IMR-90 (cell line): ENCODE results near the gene PCED1A. TPM values are rescaled to one million over a fixed set of nuclear protein-coding genes. Genes with fewer than 3 reads are reported as not detected.

Experiments
- ATAC-seq: fragments of 200-7000 bp; cut with Tn5 transposase; 2 replicates; pipeline ENCODE4 v1.9.1; 2020; ENCODE audit warnings: low read depth, mild to moderate bottlenecking, moderate library complexity
- BruUV-seq: library from RNA; stranded (reverse); fragments of 400-500 nt; replicated peaks from 2 replicates; lab custom pipeline; 2021; lab: Mats Ljungman, UMichigan
- CTCF ChIA-PET: fragments of 300-600 bp; formaldehyde crosslinking; extraction: SDS; loops from one replicate; lab custom pipeline; 2021; ENCODE audit warnings: antibody characterized with exemption; lab: Yijun Ruan, JAX
- POLR2A ChIA-PET: fragments of 300-600 bp; sonication (Branson Sonifier 250); formaldehyde crosslinking; loops from one replicate; lab custom pipeline; 2022; ENCODE audit warnings: antibody characterized with exemption; ENCODE audit not compliant: unreplicated experiment; lab: Charles Lee
- DNase-seq: peaks from one replicate; pipeline ENCODE4 v3.0.0; 2013
- H2AFZ ChIP-seq: replicated peaks from 2 replicates; pipeline ENCODE3; 2013; ENCODE audit warnings: low read length, mild to moderate bottlenecking; ENCODE audit not compliant: poor library complexity
- H2AK5ac ChIP-seq: 2 replicates; pipeline ENCODE4 v1.6.1; 2013; ENCODE audit warnings: low read depth, low read length, inconsistent platforms
- H2AK9ac ChIP-seq: replicated peaks from 2 replicates; pipeline ENCODE3; 2013; ENCODE audit warnings: mild to moderate bottlenecking, low read depth, low read length, moderate library complexity; ENCODE audit not compliant: poor library complexity
- H2BK120ac ChIP-seq: 2 replicates; pipeline ENCODE4 v1.6.1; 2013; ENCODE audit warnings: low read depth, low read length, inconsistent platforms
- H2BK15ac ChIP-seq: 3 replicates; pipeline ENCODE4 v1.6.1; 2013; ENCODE audit warnings: low read depth, low read length, inconsistent platforms
- H2BK20ac ChIP-seq: 2 replicates; pipeline ENCODE4 v1.6.1; 2013; ENCODE audit warnings: low read depth, mild to moderate bottlenecking, inconsistent platforms, low read length, moderate library complexity
- H2BK5ac ChIP-seq: 2 replicates; pipeline ENCODE4 v1.6.1; 2013; ENCODE audit warnings: mild to moderate bottlenecking, low read depth, low read length, inconsistent platforms; ENCODE audit not compliant: poor library complexity, severe bottlenecking
- H3K14ac ChIP-seq: replicated peaks from 2 replicates; pipeline ENCODE4 v1.6.1; 2013; ENCODE audit warnings: low read depth, low read length, inconsistent platforms
- H3K18ac ChIP-seq: 2 replicates; pipeline ENCODE4 v1.6.1; 2013; ENCODE audit warnings: low read depth, low read length, control low read depth
- H3K23ac ChIP-seq: 2 replicates; pipeline ENCODE4 v1.6.1; 2013; ENCODE audit warnings: low read depth, low read length, inconsistent platforms
- H3K27ac ChIP-seq: 2 replicates; pipeline ENCODE4 v1.5.1; 2013; ENCODE audit warnings: mild to moderate bottlenecking, control low read depth, low read length; ENCODE audit not compliant: insufficient read depth
- H3K27me3 ChIP-seq: 2 replicates; pipeline ENCODE4 v1.6.1; 2013; ENCODE audit warnings: low read length; ENCODE audit not compliant: control insufficient read depth, insufficient read depth
- H3K36me3 ChIP-seq: 2 replicates; pipeline ENCODE4 v1.6.1; 2013; ENCODE audit warnings: low read length, mixed read lengths; ENCODE audit not compliant: control insufficient read depth, insufficient read depth
- H3K4ac ChIP-seq: 2 replicates; pipeline ENCODE4 v1.6.1; 2013; ENCODE audit warnings: low read depth, low read length, inconsistent platforms
- H3K4me1 ChIP-seq: 2 replicates; pipeline ENCODE4 v1.6.1; 2013; ENCODE audit warnings: low read length, mixed read lengths; ENCODE audit not compliant: control insufficient read depth, insufficient read depth
- H3K4me2 ChIP-seq: 2 replicates; pipeline ENCODE4 v1.6.1; 2013; ENCODE audit warnings: low read depth, mild to moderate bottlenecking, control low read depth, low read length, moderate library complexity
- H3K4me3 ChIP-seq: 2 replicates; pipeline ENCODE4 v1.5.1; 2013; ENCODE audit warnings: low read depth, mild to moderate bottlenecking, control low read depth, low read length, moderate library complexity; ENCODE audit not compliant: insufficient read depth
- H3K56ac ChIP-seq: 2 replicates; pipeline ENCODE4 v1.6.1; 2013; ENCODE audit warnings: low read length, inconsistent platforms; ENCODE audit not compliant: insufficient read depth; ENCODE audit errors: extremely low read depth
- H3K79me1 ChIP-seq, 2 experiments: 2 replicates each; pipeline ENCODE4 v1.6.1; 2013; ENCODE audit warnings: low read length in 2 of 2, inconsistent platforms in 1 of 2, low read depth in 1 of 2
- H3K9ac ChIP-seq: 2 replicates; pipeline ENCODE4 v1.6.1; 2013; ENCODE audit warnings: low read depth, low read length, control low read depth
- H3K9me1 ChIP-seq: 2 replicates; pipeline ENCODE4 v1.6.1; 2013; ENCODE audit warnings: low read length, inconsistent platforms; ENCODE audit not compliant: insufficient read depth
- H3K9me3 ChIP-seq: 2 replicates; pipeline ENCODE4 v1.6.1; 2013; ENCODE audit warnings: low read length; ENCODE audit not compliant: control insufficient read depth, insufficient read depth
- H4K20me1 ChIP-seq: 2 replicates; pipeline ENCODE4 v1.6.1; 2013; ENCODE audit warnings: low read length, inconsistent platforms; ENCODE audit not compliant: insufficient read depth
- H4K5ac ChIP-seq: 2 replicates; pipeline ENCODE4 v1.6.1; 2013; ENCODE audit warnings: mild to moderate bottlenecking, low read depth, low read length, control low read depth
- H4K8ac ChIP-seq, 2 experiments: 2 replicates each; pipeline ENCODE4 v1.6.1; 2013; ENCODE audit warnings: low read depth in 2 of 2, low read length in 2 of 2, control low read depth in 1 of 2, inconsistent platforms in 1 of 2
- H4K91ac ChIP-seq: 2 replicates; pipeline ENCODE4 v1.6.1; 2013; ENCODE audit warnings: low read depth, low read length, inconsistent platforms; ENCODE audit not compliant: insufficient read depth
- BHLHE40 ChIP-seq: fragments of 150-350 bp; IDR thresholded peaks from 2 replicates; pipeline ENCODE4 v1.6.1; 2016; ENCODE audit warnings: mild to moderate bottlenecking, low read depth, low read length
- CEBPB ChIP-seq: IDR thresholded peaks from 2 replicates; pipeline ENCODE4 v1.6.1; 2012; ENCODE audit warnings: low read depth, low read length, improper control_type of control experiment
- CHD1 ChIP-seq: IDR thresholded peaks from 2 replicates; pipeline ENCODE4 v1.6.1; 2012; ENCODE audit warnings: low read depth, low read length, improper control_type of control experiment
- CTCF ChIP-seq: conservative IDR thresholded peaks from 2 replicates; pipeline ENCODE4 v1.5.1; 2012; ENCODE audit warnings: mild to moderate bottlenecking, low read depth, low read length, improper control_type of control experiment
- MAFK ChIP-seq: IDR thresholded peaks from 2 replicates; pipeline ENCODE4 v1.6.1; 2012; ENCODE audit warnings: low read depth, low read length, improper control_type of control experiment
- MAZ ChIP-seq: IDR thresholded peaks from 2 replicates; pipeline ENCODE4 v1.6.1; 2012; ENCODE audit warnings: low read depth, mild to moderate bottlenecking, low read length, improper control_type of control experiment, moderate library complexity, borderline replicate concordance
- MXI1 ChIP-seq: IDR thresholded peaks from 2 replicates; pipeline ENCODE4 v1.6.1; 2012; ENCODE audit warnings: low read depth, mild to moderate bottlenecking, low read length, moderate library complexity, borderline replicate concordance
- NFE2L2 ChIP-seq: fragments of 150-350 bp; IDR thresholded peaks from 2 replicates; pipeline ENCODE4 v1.6.1; 2016; ENCODE audit warnings: low read depth, mild to moderate bottlenecking, low read length
- RAD21 ChIP-seq: IDR thresholded peaks from 2 replicates; pipeline ENCODE4 v1.6.1; 2012; ENCODE audit warnings: low read length, improper control_type of control experiment
- RFX5 ChIP-seq: IDR thresholded peaks from 2 replicates; pipeline ENCODE4 v1.8.0; 2012; ENCODE audit warnings: low read depth, mild to moderate bottlenecking, low read length, moderate library complexity
- SMC3 ChIP-seq: fragments of 150-350 bp; IDR thresholded peaks from 2 replicates; pipeline ENCODE4 v1.6.1; 2016; ENCODE audit warnings: low read depth, mild to moderate bottlenecking, antibody characterized with exemption, low read length, moderate library complexity
- USF2 ChIP-seq: fragments of 150-350 bp; IDR thresholded peaks from 2 replicates; pipeline ENCODE4 v1.6.1; 2017; ENCODE audit warnings: mild to moderate bottlenecking, antibody characterized with exemption, low read length, low read depth
- WGBS, 2 experiments: methylation state at CpG; one replicate each; pipeline versions ENCODE4 v1.1.5 to v1.1.7; 2013; ENCODE audit warnings: missing lambda C conversion rate in 2 of 2; ENCODE audit not compliant: insufficient read length in 1 of 2; ENCODE audit errors: extremely low coverage in 2 of 2; 5-methylcytosine and 5-hydroxymethylcytosine counted together
- dilution Hi-C: fragments of 300-500 bp; cut with HindIII; formaldehyde crosslinking; loops from one replicate; pipeline ENCODE4 v1.14.3; 2018; ENCODE audit warnings: low sequenced_read_pairs; ENCODE audit not compliant: unreplicated experiment
- in situ Hi-C: fragments of 300-500 bp; cut with MboI; formaldehyde crosslinking; loops from 3 replicates; pipeline ENCODE4 v1.14.3; 2019; ENCODE audit warnings: low sequenced_read_pairs, inconsistent platforms, mixed read lengths
- intact Hi-C: fragments of 100-400 bp; cut with micrococcal nuclease; formaldehyde crosslinking; loops from 2 replicates; pipeline ENCODE4 v1.10.0; 2022
- polyA plus RNA-seq, 3 experiments: library from polyadenylated mRNA; depleted of rRNA; stranded (reverse); fragments of >200 nt; gene quantifications; 2 replicates each; pipeline ENCODE4 v1.2.3, GENCODE V29; 2012; ENCODE audit warnings: low replicate concordance in 1 of 3
- total RNA-seq: library from RNA; depleted of rRNA; stranded (reverse); fragments of >200 nt; gene quantifications from 2 replicates; pipeline ENCODE4 v1.2.3, GENCODE V29; 2012

PCED1A gene
- total and polyA plus RNA-seq, 2 of the 4 experiments (the other 2 are of a cell fraction), result 9.7 to 33.4 TPM

- H3K56ac ChIP-seq, result no peak overlapping the region
- peaks cover 14% of the 10 kb centered on the region for H3K4me1 ChIP-seq
- peak overlapping the region; percentile 97 for H2AFZ ChIP-seq
- H3K9ac ChIP-seq, result 0 out of 2 replicates have a peak overlapping the region, but pooled peaks have one; percentile 58
- ATAC-seq (no peak), DNase-seq (no peak)
- peak overlapping the region; percentile 97 for H3K4me3 ChIP-seq
- 8% methylated on average over 8 of the region's 34 CpGs; no CpG with 5 or more reads in 1 of the 2 experiments for WGBS, 2 experiments
- peaks cover 12 to 37% of the 10 kb centered on the region in 2 experiments for H3K79me1 ChIP-seq
- H4K8ac ChIP-seq, result peak overlapping the region in 1 of 2 experiments; percentile 88; a peak in 1 of 4 replicates
- no peak overlapping the region for H4K91ac ChIP-seq
- ChIA-PET CTCF (interaction anchor here (1.1 to 1.7 kb wide), 3 partner anchors 19 to 128 kb away, joined by 3 to 4 read pairs (median 4); no protein-coding TSS in a partner anchor), POLR2A (no interaction called here)
- peaks cover 20% of the 10 kb centered on the region for H3K9me1 ChIP-seq
- TF ChIP-seq CEBPB (no peak), CTCF (no peak), MAZ (no peak), RFX5 (no peak), RAD21 (no peak), USF2 (no peak), CHD1 (no peak), SMC3 (no peak), MAFK (no peak), BHLHE40 (no peak), MXI1 (no peak), NFE2L2 (no peak)
- no peak overlapping the region; the same call in 1 of the 2 replicates for H4K5ac ChIP-seq
- no peaks in the 10 kb centered on the region for H3K9me3 ChIP-seq
- intact Hi-C loops, result loop anchor here (2.0 kb wide), 1 partner anchor 129 kb away; no protein-coding TSS in a partner anchor
- H3K14ac ChIP-seq, result no peak overlapping the region
- no peak overlapping the region; the same call in 1 of the 2 replicates for H2BK120ac ChIP-seq
- peaks cover 2% of the 10 kb centered on the region for H3K36me3 ChIP-seq
- dilution Hi-C loops, result no loop called here
- H2BK20ac ChIP-seq, result peak overlapping the region; percentile 33; the same call in 1 of the 2 replicates
- no peak overlapping the region for H3K27ac ChIP-seq
- in situ Hi-C loops, result loop anchor here (10.0 kb wide), 1 partner anchor 123 kb away; no protein-coding TSS in a partner anchor
- H2BK15ac ChIP-seq, result no peak overlapping the region
- 0 out of 2 replicates have a peak, but pooled peaks cover 10% of the 10 kb centered on the region for H4K20me1 ChIP-seq
- H3K23ac ChIP-seq, result peak overlapping the region; percentile 80
- BruUV-seq, result no TSS peak
- no peaks in the 10 kb centered on the region for H3K27me3 ChIP-seq
- H2AK5ac ChIP-seq, result peak overlapping the region; percentile 86
- no peak overlapping the region for H3K18ac ChIP-seq
- no peak overlapping the region for H2BK5ac ChIP-seq
- peak overlapping the region; percentile 53 for H3K4ac ChIP-seq
- peak overlapping the region; percentile 79 for H3K4me2 ChIP-seq
- H2AK9ac ChIP-seq, result peak overlapping the region; percentile 80
Observed at GRCh38 chr20:2871661-2872458, 31.4 kb upstream of the PCED1A start.
